ENCODE results near the gene KCNMA1.

GRCh38 chr10:77207182-77207827 is 430.3 kb downstream of the KCNMA1 start:
- TF ChIP-seq FOXM1 (IDR thresholded peaks at IDR 0.05; ENCODE audit: low read depth) (no peak), POLR2AphosphoS5 (IDR thresholded peaks at IDR 0.05; ENCODE audit: low read depth, low read length) (no peak), GATA2 (CRISPR knock-in tag; IDR thresholded peaks at IDR 0.05) (no peak), RFX5 (IDR thresholded peaks at IDR 0.05; ENCODE audit: low read length) (no peak), EP300 (IDR thresholded peaks at IDR 0.05; ENCODE audit: borderline replicate concordance in 1 of 2, low read depth in 1 of 2, low read length in 1 of 2) (no peak), REST (IDR thresholded peaks at IDR 0.05; ENCODE audit: low read depth, low read length) (no peak), ZBTB33 (IDR thresholded peaks at IDR 0.05; ENCODE audit: borderline replicate concordance, low read depth) (no peak)
- TF ChIP-seq, protein P1, sequence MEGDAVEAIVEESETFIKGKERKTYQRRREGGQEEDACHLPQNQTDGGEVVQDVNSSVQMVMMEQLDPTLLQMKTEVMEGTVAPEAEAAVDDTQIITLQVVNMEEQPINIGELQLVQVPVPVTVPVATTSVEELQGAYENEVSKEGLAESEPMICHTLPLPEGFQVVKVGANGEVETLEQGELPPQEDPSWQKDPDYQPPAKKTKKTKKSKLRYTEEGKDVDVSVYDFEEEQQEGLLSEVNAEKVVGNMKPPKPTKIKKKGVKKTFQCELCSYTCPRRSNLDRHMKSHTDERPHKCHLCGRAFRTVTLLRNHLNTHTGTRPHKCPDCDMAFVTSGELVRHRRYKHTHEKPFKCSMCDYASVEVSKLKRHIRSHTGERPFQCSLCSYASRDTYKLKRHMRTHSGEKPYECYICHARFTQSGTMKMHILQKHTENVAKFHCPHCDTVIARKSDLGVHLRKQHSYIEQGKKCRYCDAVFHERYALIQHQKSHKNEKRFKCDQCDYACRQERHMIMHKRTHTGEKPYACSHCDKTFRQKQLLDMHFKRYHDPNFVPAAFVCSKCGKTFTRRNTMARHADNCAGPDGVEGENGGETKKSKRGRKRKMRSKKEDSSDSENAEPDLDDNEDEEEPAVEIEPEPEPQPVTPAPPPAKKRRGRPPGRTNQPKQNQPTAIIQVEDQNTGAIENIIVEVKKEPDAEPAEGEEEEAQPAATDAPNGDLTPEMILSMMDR (IDR thresholded peaks at IDR 0.05) = no peak

Data from SK-N-SH (cell line).